Loucy (cell line): ENCODE data around the gene FAM167B.

Experiments used
- H2AFZ ChIP-seq: fragments of 200-600 bp; sonication (generic); 2 replicates; pipeline ENCODE4 v1.6.0; 2016; ENCODE audit warnings: antibody characterized with exemption, mild to moderate bottlenecking, low read length, moderate library complexity
- H3F3A ChIP-seq: fragments of 200-600 bp; 2 replicates; pipeline ENCODE4 v1.6.0; 2016; ENCODE audit warnings: antibody characterized with exemption, low read depth, mild to moderate bottlenecking
- H3K27me3 ChIP-seq: fragments of 200-600 bp; sonication (generic); 2 replicates; pipeline ENCODE4 v1.6.1; 2014; ENCODE audit warnings: low read length, mild to moderate bottlenecking; ENCODE audit not compliant: insufficient read depth, poor library complexity, severe bottlenecking
- H3K36me3 ChIP-seq: fragments of 200-600 bp; sonication (generic); 2 replicates; pipeline ENCODE4 v1.6.1; 2016; ENCODE audit warnings: low read length; ENCODE audit not compliant: insufficient read depth
- H3K4me1 ChIP-seq: fragments of 200-600 bp; sonication (generic); 2 replicates; pipeline ENCODE4 v1.5.1; 2014; ENCODE audit warnings: low read length, mild to moderate bottlenecking; ENCODE audit not compliant: insufficient read depth, poor library complexity, severe bottlenecking
- H3K4me2 ChIP-seq: fragments of 200-600 bp; sonication (generic); 2 replicates; pipeline ENCODE4 v1.6.0; 2014; ENCODE audit warnings: antibody characterized with exemption, low read length, low read depth, mild to moderate bottlenecking; ENCODE audit not compliant: poor library complexity, severe bottlenecking
- H3K4me3 ChIP-seq: fragments of 200-600 bp; sonication (generic); 2 replicates; pipeline ENCODE4 v1.5.1; 2014; ENCODE audit warnings: low read length, mild to moderate bottlenecking, mixed read lengths; ENCODE audit not compliant: poor library complexity, severe bottlenecking
- H3K79me2 ChIP-seq: fragments of 200-600 bp; sonication (generic); 2 replicates; pipeline ENCODE4 v1.6.1; 2014; ENCODE audit warnings: low read length; ENCODE audit not compliant: insufficient read depth
- H3K9ac ChIP-seq: fragments of 200-600 bp; sonication (generic); 2 replicates; pipeline ENCODE4 v1.6.0; 2014; ENCODE audit warnings: mild to moderate bottlenecking, low read depth, low read length, moderate library complexity; ENCODE audit not compliant: poor library complexity, severe bottlenecking
- H3K9me2 ChIP-seq: fragments of 200-600 bp; sonication (generic); replicated peaks from 2 replicates; pipeline ENCODE4 v1.6.1; 2016; ENCODE audit warnings: low read depth, low read length, mixed read lengths
- H3K9me3 ChIP-seq: fragments of 200-600 bp; sonication (generic); 2 replicates; pipeline ENCODE4 v1.6.1; 2014; ENCODE audit warnings: mild to moderate bottlenecking, antibody characterized with exemption, low read length, low read depth; ENCODE audit not compliant: insufficient read depth
- H4K20me1 ChIP-seq: fragments of 200-600 bp; sonication (generic); 2 replicates; pipeline ENCODE4 v1.6.0; 2014; ENCODE audit warnings: antibody characterized with exemption, low read length, mild to moderate bottlenecking; ENCODE audit not compliant: insufficient read depth, poor library complexity, severe bottlenecking
- EZH2phosphoT487 ChIP-seq: fragments of 200-600 bp; IDR thresholded peaks from 2 replicates; pipeline ENCODE4 v1.6.1; 2018; ENCODE audit warnings: antibody characterized with exemption, mild to moderate bottlenecking, moderate library complexity, borderline replicate concordance
- TF ChIP-seq, protein P1 (sequence below): fragments of 200-600 bp; sonication (generic); conservative IDR thresholded peaks from 2 replicates; pipeline ENCODE4 v1.5.1; 2014; ENCODE audit warnings: mild to moderate bottlenecking, antibody characterized with exemption, low read length

The FAM167B gene

DNA sequence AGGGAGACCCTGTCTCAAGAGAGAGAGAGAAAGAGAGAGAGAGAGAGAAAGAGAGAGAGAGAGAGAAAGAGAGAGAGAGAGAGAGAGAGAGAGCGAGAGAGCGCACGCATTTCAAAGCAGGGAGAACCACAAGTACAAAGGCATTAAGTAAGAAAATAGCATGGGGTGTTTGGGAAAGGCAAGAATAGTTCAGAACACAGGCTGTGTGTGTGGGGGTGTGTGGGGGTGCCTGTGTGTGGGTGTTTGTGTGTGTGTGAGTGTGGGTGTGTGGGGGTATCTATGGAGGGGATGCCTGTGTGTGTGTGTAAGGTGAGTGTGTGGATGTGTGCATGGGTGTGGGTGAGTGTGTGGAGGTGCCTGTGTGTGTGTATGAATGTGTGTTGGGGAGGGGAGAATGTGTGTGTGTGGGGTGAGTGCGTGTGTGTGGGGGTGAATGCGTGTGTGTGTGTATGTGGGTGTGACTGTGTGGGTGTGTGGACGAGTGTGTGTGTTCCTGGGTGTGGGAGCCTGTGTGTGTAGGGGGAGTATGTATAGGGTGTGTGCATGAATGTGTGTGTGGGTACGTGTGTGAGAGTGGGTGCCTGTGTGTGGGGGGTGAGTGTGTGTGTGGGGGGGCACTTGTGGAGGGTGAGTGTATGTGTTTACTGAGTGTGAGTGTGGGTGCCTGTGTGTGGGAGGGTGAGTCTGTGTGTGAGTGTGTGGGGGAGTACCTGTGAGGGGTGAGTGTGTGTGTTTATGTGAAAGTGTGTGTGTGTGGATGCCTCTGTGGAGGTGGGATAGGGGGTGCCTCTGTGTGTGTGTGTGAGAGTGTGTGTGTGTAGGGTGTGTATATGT is 25.8 kb downstream of the FAM167B start:
- Histone ChIP-seq H3K4me2 (peak overlapping the region; percentile 91), H3K9ac (peak overlapping the region; percentile 88), H2AFZ (no peak overlapping the region), H3K9me3 (no peaks in the 10 kb centered on the region), H3K79me2 (peaks cover 46% of the 10 kb centered on the region), H3K4me3 (peak overlapping the region; percentile 75), H3K27me3 (no peaks in the 10 kb centered on the region), H3K4me1 (peaks cover 32% of the 10 kb centered on the region), H4K20me1 (no peaks in the 10 kb centered on the region), H3F3A (no peaks in the 10 kb centered on the region), H3K9me2 (no peaks in the 10 kb centered on the region), H3K36me3 (peaks cover 25% of the 10 kb centered on the region; the same call in 1 of the 2 replicates)
- TF ChIP-seq, protein P1, sequence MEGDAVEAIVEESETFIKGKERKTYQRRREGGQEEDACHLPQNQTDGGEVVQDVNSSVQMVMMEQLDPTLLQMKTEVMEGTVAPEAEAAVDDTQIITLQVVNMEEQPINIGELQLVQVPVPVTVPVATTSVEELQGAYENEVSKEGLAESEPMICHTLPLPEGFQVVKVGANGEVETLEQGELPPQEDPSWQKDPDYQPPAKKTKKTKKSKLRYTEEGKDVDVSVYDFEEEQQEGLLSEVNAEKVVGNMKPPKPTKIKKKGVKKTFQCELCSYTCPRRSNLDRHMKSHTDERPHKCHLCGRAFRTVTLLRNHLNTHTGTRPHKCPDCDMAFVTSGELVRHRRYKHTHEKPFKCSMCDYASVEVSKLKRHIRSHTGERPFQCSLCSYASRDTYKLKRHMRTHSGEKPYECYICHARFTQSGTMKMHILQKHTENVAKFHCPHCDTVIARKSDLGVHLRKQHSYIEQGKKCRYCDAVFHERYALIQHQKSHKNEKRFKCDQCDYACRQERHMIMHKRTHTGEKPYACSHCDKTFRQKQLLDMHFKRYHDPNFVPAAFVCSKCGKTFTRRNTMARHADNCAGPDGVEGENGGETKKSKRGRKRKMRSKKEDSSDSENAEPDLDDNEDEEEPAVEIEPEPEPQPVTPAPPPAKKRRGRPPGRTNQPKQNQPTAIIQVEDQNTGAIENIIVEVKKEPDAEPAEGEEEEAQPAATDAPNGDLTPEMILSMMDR = no peak
- TF ChIP-seq EZH2phosphoT487 = no peak

- no peaks in the 10 kb centered on the region for H3F3A ChIP-seq
- H3K36me3 ChIP-seq = peaks cover 33% of the 10 kb centered on the region; the same call in 1 of the 2 replicates
- H3K9ac ChIP-seq = peak overlapping the region; percentile 88
- peak overlapping the region; percentile 75 for H3K4me3 ChIP-seq
- H3K79me2 ChIP-seq = peaks cover 46% of the 10 kb centered on the region
- no peaks in the 10 kb centered on the region for H3K9me3 ChIP-seq
- H2AFZ ChIP-seq = no peak overlapping the region
- H4K20me1 ChIP-seq = no peaks in the 10 kb centered on the region
- peak overlapping the region; percentile 91 for H3K4me2 ChIP-seq
- TF ChIP-seq, protein P1 = no peak
- no peak for TF ChIP-seq EZH2phosphoT487
- peaks cover 32% of the 10 kb centered on the region for H3K4me1 ChIP-seq
- no peaks in the 10 kb centered on the region for H3K27me3 ChIP-seq
- no peaks in the 10 kb centered on the region for H3K9me2 ChIP-seq
Measured at GRCh38 chr1:32273391-32274208, 26.6 kb downstream of the FAM167B start.

DNA sequence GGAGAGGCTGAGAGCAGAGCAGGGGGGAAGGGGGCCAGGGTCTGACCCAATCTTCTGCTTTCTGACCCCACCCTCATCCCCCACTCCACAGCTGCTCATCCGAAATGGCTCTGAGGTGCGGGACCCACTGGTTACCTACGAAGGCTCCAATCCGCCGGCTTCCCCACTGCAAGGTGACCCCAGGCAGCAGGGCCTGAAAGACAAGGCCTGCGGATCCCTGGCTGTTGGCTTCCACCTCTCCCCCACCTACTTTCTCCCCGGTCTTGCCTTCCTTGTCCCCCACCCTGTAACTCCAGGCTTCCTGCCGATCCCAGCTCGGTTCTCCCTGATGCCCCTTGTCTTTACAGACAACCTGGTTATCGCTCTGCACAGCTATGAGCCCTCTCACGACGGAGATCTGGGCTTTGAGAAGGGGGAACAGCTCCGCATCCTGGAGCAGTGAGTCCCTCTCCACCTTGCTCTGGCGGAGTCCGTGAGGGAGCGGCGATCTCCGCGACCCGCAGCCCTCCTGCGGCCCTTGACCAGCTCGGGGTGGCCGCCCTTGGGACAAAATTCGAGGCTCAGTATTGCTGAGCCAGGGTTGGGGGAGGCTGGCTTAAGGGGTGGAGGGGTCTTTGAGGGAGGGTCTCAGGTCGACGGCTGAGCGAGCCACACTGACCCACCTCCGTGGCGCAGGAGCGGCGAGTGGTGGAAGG is 27.8 kb downstream of the FAM167B start:
- Histone ChIP-seq H3K9ac (peak overlapping the region; percentile 88), H2AFZ (no peak overlapping the region), H3F3A (no peaks in the 10 kb centered on the region), H3K79me2 (peaks cover 40% of the 10 kb centered on the region), H3K4me3 (peak overlapping the region; percentile 75), H3K36me3 (peaks cover 45% of the 10 kb centered on the region; the same call in 1 of the 2 replicates), H3K9me2 (no peaks in the 10 kb centered on the region), H3K9me3 (no peaks in the 10 kb centered on the region), H3K4me1 (peaks cover 32% of the 10 kb centered on the region), H3K27me3 (no peaks in the 10 kb centered on the region), H4K20me1 (no peaks in the 10 kb centered on the region), H3K4me2 (peak overlapping the region; percentile 91)
- no peak for TF ChIP-seq EZH2phosphoT487
- TF ChIP-seq, protein P1 = no peak
